Gastroesophageal sphincter (tissue), 4 donors: ENCODE data around the gene GPR37L1. TPM values are rescaled to one million over a fixed set of nuclear protein-coding genes. Genes with fewer than 3 reads are reported as not detected.
"Not testable (repeated sequence)": the region's sequence is repeated elsewhere in the genome, so short reads cannot be mapped to it uniquely, and the experiment has no call there.

ENCODE experiments used
- ATAC-seq: fragments of 150-250 bp; one replicate; pipeline ENCODE4 v1.9.1; 2016; ENCODE audit warnings: mild to moderate bottlenecking, moderate library complexity
- H3K27ac ChIP-seq, 4 donors: fragments of 200-600 bp; sonication (generic) in 3 of 4; 1 replicate in 3 of 4; 2 replicates in 1 of 4; pipeline ENCODE4 v1.5.1; 2016 to 2019
- H3K27me3 ChIP-seq: fragments of 200-600 bp; sonication (generic); one replicate; pipeline ENCODE4 v1.5.1; 2019
- H3K36me3 ChIP-seq, 2 donors: fragments of 200-600 bp; sonication (generic); one replicate each; pipeline ENCODE4 v1.5.1; 2019; ENCODE audit warnings: control low read depth in 1 of 2
- H3K4me1 ChIP-seq, 3 donors: fragments of 200-600 bp; sonication (generic); 1 replicate in 2 of 3; 2 replicates in 1 of 3; pipeline ENCODE4 v1.5.1; 2016 to 2019; ENCODE audit warnings: control low read depth in 2 of 3
- H3K4me3 ChIP-seq, 2 donors: fragments of 200-600 bp; sonication (generic); one replicate each; pipeline ENCODE4 v1.5.1; 2019; ENCODE audit warnings: mild to moderate bottlenecking in 1 of 2, moderate library complexity in 1 of 2
- H3K9me3 ChIP-seq, 3 donors: fragments of 200-600 bp; sonication (generic); one replicate each; pipeline ENCODE4 v1.5.1; 2017 to 2019; ENCODE audit warnings: control low read depth in 2 of 3
- EP300 ChIP-seq: sonication (generic); formaldehyde crosslinking; IDR thresholded peaks from one replicate; pipeline ENCODE4 v1.6.1; 2017; ENCODE audit warnings: antibody characterized with exemption, mild to moderate bottlenecking
- POLR2A ChIP-seq, 2 donors: fragments of 450-650 bp; IDR thresholded peaks; one replicate each; pipeline ENCODE4 v1.6.1; 2017; ENCODE audit warnings: antibody characterized with exemption in 2 of 2, mild to moderate bottlenecking in 2 of 2, moderate library complexity in 1 of 2
- POLR2AphosphoS5 ChIP-seq: sonication (generic); formaldehyde crosslinking; IDR thresholded peaks from one replicate; pipeline ENCODE4 v1.6.1; 2017; ENCODE audit warnings: antibody characterized with exemption
- WGBS, 2 donors: methylation state at CpG; one replicate each; pipeline ENCODE4 v1.1.5; 2018; ENCODE audit warnings: low coverage in 1 of 2; 5-methylcytosine and 5-hydroxymethylcytosine counted together
- total RNA-seq, 4 donors: library from RNA; depleted of rRNA; stranded (reverse); fragments of >200 nt; gene quantifications; one replicate each; pipeline ENCODE4 v1.1.0, GENCODE V29; 2016
- TF ChIP-seq, protein P1 (sequence below), 4 experiments: fragments of 200-600 bp in 2 of 4; fragments of 450-650 bp in 2 of 4; sonication (generic) in 1 of 4; IDR thresholded peaks; one replicate each; pipeline ENCODE4 v1.5.1; 2017 to 2019; ENCODE audit warnings: antibody characterized with exemption in 4 of 4, mild to moderate bottlenecking in 2 of 4, moderate library complexity in 2 of 4

Gene GPR37L1
- total RNA-seq, 4 donors from 2014 or later: 0.16 to 0.39 (median 0.27) TPM

DNA sequence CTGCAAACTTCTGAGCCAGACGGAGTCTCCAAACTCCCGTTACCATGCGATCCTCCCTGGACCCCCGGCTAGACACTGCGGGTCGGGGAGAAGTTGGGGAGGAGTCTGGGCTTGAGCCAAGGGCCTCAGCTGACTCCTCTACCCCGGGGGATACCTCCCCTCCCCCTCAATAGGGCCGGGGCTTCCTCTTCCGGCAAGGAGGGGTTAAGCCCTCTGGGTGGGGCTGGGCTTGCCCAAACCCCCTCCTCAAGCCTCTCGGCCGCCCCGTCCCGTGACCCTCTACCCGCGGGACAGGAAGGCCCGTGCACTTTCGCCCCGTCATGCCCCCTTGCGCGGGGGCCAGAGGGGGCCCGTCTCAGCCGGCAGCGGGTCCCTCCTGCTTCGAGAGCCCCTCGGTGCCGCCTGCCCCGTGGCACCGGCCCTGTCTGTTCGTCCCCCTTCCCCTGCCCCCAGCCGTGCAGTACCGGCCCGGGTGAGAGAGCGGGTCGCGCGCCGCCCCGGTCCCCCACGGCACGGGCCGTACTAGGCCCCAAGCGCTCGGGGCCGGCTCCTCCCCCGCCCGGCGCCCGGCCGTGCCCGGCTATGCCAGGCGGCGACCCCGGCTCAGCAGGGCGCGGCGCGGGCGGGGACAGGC is 21.2 kb downstream of the GPR37L1 start:
- Histone ChIP-seq H3K4me3 (peak overlapping the region; percentile 90 to 93), H3K27me3 (no peaks in the 10 kb centered on the region), H3K36me3 (peaks cover 0 to 4% of the 10 kb centered on the region in 2 donors), H3K9me3 (no peaks in the 10 kb centered on the region), H3K27ac (peak overlapping the region; percentile 71 to 97 (median 94)), H3K4me1 (peaks cover 0 to 56% (median 17%) of the 10 kb centered on the region in 3 donors)
- WGBS, 2 donors: 0% methylated on average over 4 of the region's 58 CpGs; no CpG with 5 or more reads in 1 of the 2 donors
- peak; percentile 76 for ATAC-seq
- TF ChIP-seq POLR2AphosphoS5 (no peak), EP300 (no peak), POLR2A (IDR thresholded peaks at IDR 0.05) (no peak)
- TF ChIP-seq, protein P1, sequence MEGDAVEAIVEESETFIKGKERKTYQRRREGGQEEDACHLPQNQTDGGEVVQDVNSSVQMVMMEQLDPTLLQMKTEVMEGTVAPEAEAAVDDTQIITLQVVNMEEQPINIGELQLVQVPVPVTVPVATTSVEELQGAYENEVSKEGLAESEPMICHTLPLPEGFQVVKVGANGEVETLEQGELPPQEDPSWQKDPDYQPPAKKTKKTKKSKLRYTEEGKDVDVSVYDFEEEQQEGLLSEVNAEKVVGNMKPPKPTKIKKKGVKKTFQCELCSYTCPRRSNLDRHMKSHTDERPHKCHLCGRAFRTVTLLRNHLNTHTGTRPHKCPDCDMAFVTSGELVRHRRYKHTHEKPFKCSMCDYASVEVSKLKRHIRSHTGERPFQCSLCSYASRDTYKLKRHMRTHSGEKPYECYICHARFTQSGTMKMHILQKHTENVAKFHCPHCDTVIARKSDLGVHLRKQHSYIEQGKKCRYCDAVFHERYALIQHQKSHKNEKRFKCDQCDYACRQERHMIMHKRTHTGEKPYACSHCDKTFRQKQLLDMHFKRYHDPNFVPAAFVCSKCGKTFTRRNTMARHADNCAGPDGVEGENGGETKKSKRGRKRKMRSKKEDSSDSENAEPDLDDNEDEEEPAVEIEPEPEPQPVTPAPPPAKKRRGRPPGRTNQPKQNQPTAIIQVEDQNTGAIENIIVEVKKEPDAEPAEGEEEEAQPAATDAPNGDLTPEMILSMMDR (IDR thresholded peaks at IDR 0.05): no peak

DNA sequence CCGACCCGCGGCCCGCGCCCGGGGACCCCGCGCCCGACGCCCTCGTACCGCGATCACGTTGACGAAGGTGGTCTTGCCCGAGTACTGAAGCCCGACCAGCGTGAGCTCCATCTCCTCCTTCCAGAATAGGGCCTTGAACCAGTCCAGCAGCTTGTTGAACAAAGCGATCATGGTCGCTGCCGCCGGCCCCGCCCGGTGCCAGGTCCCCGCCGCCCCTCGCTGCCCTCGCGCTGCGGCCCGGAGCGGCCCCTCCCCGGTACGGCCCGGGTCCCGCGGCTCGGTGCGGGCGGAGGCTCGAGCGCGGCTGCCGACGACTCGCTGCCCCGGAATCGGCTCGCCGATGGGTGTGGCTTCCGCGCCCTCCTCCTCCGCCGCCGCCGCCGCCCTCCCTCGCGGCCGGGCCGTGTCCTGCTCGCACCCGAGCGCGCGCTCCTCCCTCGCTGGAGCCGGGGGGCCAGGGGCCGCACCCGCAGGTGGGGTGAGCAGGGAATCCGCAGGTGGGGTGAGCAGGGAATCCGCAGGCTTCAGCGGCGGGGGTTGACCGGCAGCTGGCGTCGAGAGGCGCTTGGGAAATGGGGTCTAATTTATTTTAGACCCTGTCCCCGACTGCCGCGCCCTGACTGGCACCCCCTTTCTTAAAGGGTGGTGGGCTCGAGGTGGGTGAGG is 21.8 kb downstream of the GPR37L1 start, which contains the start of gene ARL8A:
ARL8A (minus strand) TSS at position 336 of the 666 bp plus-strand sequence; CDS start at position 171, 165 bp downstream.
- Histone ChIP-seq H3K4me1 (peaks cover 0 to 52% (median 17%) of the 10 kb centered on the region in 3 donors), H3K27me3 (no peaks in the 10 kb centered on the region), H3K27ac (peak within 1 kb of the TSS; percentile 71 to 97 (median 94)), H3K36me3 (no peaks in the 10 kb centered on the region), H3K9me3 (no peaks in the 10 kb centered on the region), H3K4me3 (peak within 1 kb of the TSS; percentile 90 to 93)
- peak; percentile 84 for ATAC-seq
- 8% methylated on average over 4 of the region's 82 CpGs; no CpG with 5 or more reads in 1 of the 2 donors for WGBS, 2 donors
- TF ChIP-seq, protein P1 (IDR thresholded peaks at IDR 0.05): peak in 1 of 4 experiments; percentile 19
- no peak for TF ChIP-seq EP300
- TF ChIP-seq POLR2AphosphoS5: peak; percentile 19
- peak; percentile 55 to 61 for TF ChIP-seq POLR2A (IDR thresholded peaks at IDR 0.05)

DNA sequence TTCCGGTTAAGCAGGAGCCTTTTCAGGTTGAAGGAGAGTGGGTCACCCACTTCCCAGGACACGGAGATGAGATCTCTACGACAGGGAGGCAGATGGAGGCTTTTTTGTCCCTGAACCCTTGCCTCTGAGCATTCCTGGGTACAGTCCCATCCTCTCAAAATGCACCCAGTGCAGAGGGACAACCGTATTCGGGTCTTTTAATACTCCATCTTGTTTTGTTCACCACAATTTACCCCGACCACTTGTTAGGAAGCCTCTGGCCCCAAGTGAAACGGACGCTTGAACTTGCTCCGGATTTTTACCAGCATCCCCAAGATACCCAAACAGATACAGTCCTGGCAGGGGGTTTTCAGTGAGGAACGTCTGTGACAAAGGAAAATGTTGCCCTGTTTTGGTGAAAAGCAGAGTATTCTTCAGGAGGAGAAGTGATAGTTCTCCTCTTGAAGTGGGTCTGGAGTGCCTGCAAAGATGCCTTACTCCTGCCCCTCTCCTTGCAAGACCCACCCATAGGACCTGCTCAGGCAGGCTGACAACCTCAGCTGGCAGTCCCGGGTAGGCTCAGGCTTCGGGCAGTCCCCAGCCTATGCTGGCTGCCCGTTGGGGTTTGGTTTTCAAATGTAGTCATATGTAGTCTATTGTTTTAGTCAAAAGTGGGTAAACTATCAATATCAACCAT is 22.5 kb downstream of the GPR37L1 start:
- Histone ChIP-seq H3K27ac (peak overlapping the region; percentile 71 to 97 (median 94)), H3K36me3 (no peaks in the 10 kb centered on the region), H3K4me3 (peak overlapping the region; percentile 90 to 93), H3K27me3 (no peaks in the 10 kb centered on the region), H3K4me1 (peaks cover 0 to 46% (median 17%) of the 10 kb centered on the region in 3 donors), H3K9me3 (no peaks in the 10 kb centered on the region)
- WGBS, 2 donors: 3 to 18% methylated on average over 3 to 11 of the region's 13 CpGs
- no peak for ATAC-seq
- TF ChIP-seq, protein P1 (IDR thresholded peaks at IDR 0.05): no peak
- TF ChIP-seq POLR2A (IDR thresholded peaks at IDR 0.05) (no peak), EP300 (no peak), POLR2AphosphoS5 (no peak)

GRCh38 chr1:202145744-202146140 is 23.0 kb downstream of the GPR37L1 start:
- not testable (repeated sequence) for H3K36me3 ChIP-seq, ATAC-seq, H3K27me3 ChIP-seq, H3K4me3 ChIP-seq, H3K9me3 ChIP-seq
- Histone ChIP-seq H3K4me1 (peaks cover 0 to 40% (median 17%) of the 10 kb centered on the region in 3 donors), H3K27ac (peak overlapping the region in 2 of 4 donors; percentile 94)
- 97% methylated on average over 8 of the region's 8 CpGs; no CpG with 5 or more reads in 1 of the 2 donors for WGBS, 2 donors

GRCh38 chr1:202146279-202146678 is 23.6 kb downstream of the GPR37L1 start:
- Histone ChIP-seq H3K4me1 (peaks cover 0 to 35% (median 14%) of the 10 kb centered on the region in 3 donors), H3K36me3 (no peaks in the 10 kb centered on the region), H3K4me3 (no peak overlapping the region), H3K9me3 (no peaks in the 10 kb centered on the region), H3K27me3 (no peaks in the 10 kb centered on the region), H3K27ac (no peak overlapping the region)
- no peak for TF ChIP-seq EP300
- ATAC-seq: no peak
- 74 to 93% methylated on average over 3 to 4 of the region's 5 CpGs for WGBS, 2 donors
